Breast epithelium (tissue), 4 donors: ENCODE measurements around the gene MYEOV. TPM values are rescaled to one million over a fixed set of nuclear protein-coding genes. Genes with fewer than 3 reads are reported as not detected.

Source experiments
- DNase-seq, 2 donors: peaks; one replicate each; pipeline ENCODE4 v3.0.0-alpha.2; 2019; ENCODE audit warnings: low spot score in 2 of 2
- H3K27ac ChIP-seq, 2 donors: fragments of 200-600 bp; sonication (generic) in 1 of 2; one replicate each; pipeline ENCODE4 v1.5.1; 2016 to 2019; ENCODE audit warnings: mild to moderate bottlenecking in 1 of 2
- H3K27me3 ChIP-seq, 2 donors: fragments of 200-600 bp; sonication (generic) in 1 of 2; one replicate each; pipeline versions ENCODE4 v1.5.1 to v1.6.0; 2017 to 2019; ENCODE audit warnings: control low read depth in 1 of 2, mild to moderate bottlenecking in 1 of 2
- H3K36me3 ChIP-seq: fragments of 200-600 bp; one replicate; pipeline ENCODE4 v1.5.1; 2019
- H3K4me1 ChIP-seq, 2 donors: fragments of 200-600 bp; sonication (generic); one replicate each; pipeline ENCODE4 v1.5.1; 2016 to 2019; ENCODE audit warnings: control low read depth in 1 of 2
- H3K4me3 ChIP-seq, 3 donors: fragments of 200-600 bp; sonication (generic); 1 replicate in 2 of 3; 2 replicates in 1 of 3; pipeline ENCODE4 v1.5.1; 2016 to 2019; ENCODE audit warnings: mild to moderate bottlenecking in 3 of 3, moderate library complexity in 2 of 3
- H3K9me3 ChIP-seq, 2 donors: fragments of 200-600 bp; sonication (generic) in 1 of 2; one replicate each; pipeline ENCODE4 v1.5.1; 2016 to 2019; ENCODE audit warnings: control low read depth in 1 of 2
- POLR2A ChIP-seq: fragments of 450-650 bp; IDR thresholded peaks from one replicate; pipeline ENCODE4 v1.6.1; 2016; ENCODE audit warnings: antibody characterized with exemption, mild to moderate bottlenecking, moderate library complexity
- POLR2AphosphoS5 ChIP-seq, 3 donors: sonication (generic); formaldehyde crosslinking; IDR thresholded peaks; one replicate each; pipeline ENCODE4 v1.6.1; 2017; ENCODE audit warnings: antibody characterized with exemption in 3 of 3
- intact Hi-C: fragments of 100-400 bp; cut with DNase I; formaldehyde crosslinking; loops from one replicate; pipeline ENCODE4 v1.15.1; 2023; ENCODE audit warnings: low total_unique reads
- total RNA-seq, 3 donors: library from RNA; depleted of rRNA; stranded (reverse); fragments of >200 nt; gene quantifications; one replicate each; pipeline ENCODE4 v1.1.0, GENCODE V29; 2016
- TF ChIP-seq, protein P1 (sequence below), 3 donors: fragments of 450-650 bp; IDR thresholded peaks; one replicate each; pipeline ENCODE4 v1.5.1; 2016 to 2017; ENCODE audit warnings: antibody characterized with exemption in 3 of 3, mild to moderate bottlenecking in 3 of 3, moderate library complexity in 3 of 3

Gene MYEOV
- total RNA-seq, 3 donors from 2014 or later, result 2.8 to 22.0 (median 18.7) TPM

GRCh38 chr11:69308936-69309615 lies 15.1 kb downstream of the MYEOV start:
- intact Hi-C loops, result no loop called here
- H3K27ac ChIP-seq, result no peak overlapping the region
- H3K4me3 ChIP-seq, result no peak overlapping the region
- no peaks in the 10 kb centered on the region for H3K27me3 ChIP-seq
- no peak for TF ChIP-seq POLR2AphosphoS5 (IDR thresholded peaks at IDR 0.05)
- no peak for DNase-seq
- H3K4me1 ChIP-seq, result peaks cover 0 to 3% of the 10 kb centered on the region in 2 donors
- no peaks in the 10 kb centered on the region for H3K36me3 ChIP-seq
- H3K9me3 ChIP-seq, result no peaks in the 10 kb centered on the region

- Histone ChIP-seq H3K36me3 (no peaks in the 10 kb centered on the region), H3K4me3 (no peak overlapping the region), H3K4me1 (peaks cover 0 to 3% of the 10 kb centered on the region in 2 donors), H3K27ac (no peak overlapping the region), H3K27me3 (no peaks in the 10 kb centered on the region), H3K9me3 (no peaks in the 10 kb centered on the region)
- peak in 1 of 2 donors; percentile 25 for DNase-seq
- TF ChIP-seq POLR2A, result no peak
- intact Hi-C loops, result no loop called here
Measured at GRCh38 chr11:69309631-69310280, 15.8 kb downstream of the MYEOV start.

DNA sequence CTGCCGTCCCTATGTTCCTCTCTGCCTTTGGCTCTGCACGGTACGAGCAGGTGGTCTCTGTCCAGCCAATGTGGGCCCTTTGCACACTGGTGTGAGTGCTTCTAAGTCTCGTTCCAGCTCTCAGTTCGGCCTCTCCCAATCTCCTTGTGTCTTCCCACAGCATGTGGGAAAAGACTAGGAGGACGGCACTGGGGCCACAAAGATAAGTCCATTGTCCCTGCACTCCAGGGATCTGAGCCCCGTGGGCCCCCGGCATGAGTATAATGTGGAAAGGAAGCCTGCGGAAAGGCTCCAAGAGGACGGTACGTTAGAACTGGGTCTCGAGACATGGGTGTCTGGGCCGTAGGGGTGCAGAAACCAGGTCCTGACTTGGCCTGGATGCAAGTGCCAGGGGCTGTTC lies 16.4 kb downstream of the MYEOV start:
- Histone ChIP-seq H3K4me3 (no peak overlapping the region), H3K27me3 (no peaks in the 10 kb centered on the region), H3K36me3 (no peaks in the 10 kb centered on the region), H3K9me3 (no peaks in the 10 kb centered on the region), H3K27ac (no peak overlapping the region), H3K4me1 (peaks cover 0 to 3% of the 10 kb centered on the region in 2 donors)
- TF ChIP-seq, protein P1, sequence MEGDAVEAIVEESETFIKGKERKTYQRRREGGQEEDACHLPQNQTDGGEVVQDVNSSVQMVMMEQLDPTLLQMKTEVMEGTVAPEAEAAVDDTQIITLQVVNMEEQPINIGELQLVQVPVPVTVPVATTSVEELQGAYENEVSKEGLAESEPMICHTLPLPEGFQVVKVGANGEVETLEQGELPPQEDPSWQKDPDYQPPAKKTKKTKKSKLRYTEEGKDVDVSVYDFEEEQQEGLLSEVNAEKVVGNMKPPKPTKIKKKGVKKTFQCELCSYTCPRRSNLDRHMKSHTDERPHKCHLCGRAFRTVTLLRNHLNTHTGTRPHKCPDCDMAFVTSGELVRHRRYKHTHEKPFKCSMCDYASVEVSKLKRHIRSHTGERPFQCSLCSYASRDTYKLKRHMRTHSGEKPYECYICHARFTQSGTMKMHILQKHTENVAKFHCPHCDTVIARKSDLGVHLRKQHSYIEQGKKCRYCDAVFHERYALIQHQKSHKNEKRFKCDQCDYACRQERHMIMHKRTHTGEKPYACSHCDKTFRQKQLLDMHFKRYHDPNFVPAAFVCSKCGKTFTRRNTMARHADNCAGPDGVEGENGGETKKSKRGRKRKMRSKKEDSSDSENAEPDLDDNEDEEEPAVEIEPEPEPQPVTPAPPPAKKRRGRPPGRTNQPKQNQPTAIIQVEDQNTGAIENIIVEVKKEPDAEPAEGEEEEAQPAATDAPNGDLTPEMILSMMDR (IDR thresholded peaks at IDR 0.05), result no peak
- TF ChIP-seq POLR2AphosphoS5 (IDR thresholded peaks at IDR 0.05), result no peak
- no peak for TF ChIP-seq POLR2A
- intact Hi-C loops, result no loop called here
- no peak for DNase-seq

GRCh38 chr11:69310934-69311766 lies 17.2 kb downstream of the MYEOV start:
- no peak for DNase-seq
- Histone ChIP-seq H3K9me3 (no peaks in the 10 kb centered on the region), H3K27ac (no peak overlapping the region), H3K4me3 (no peak overlapping the region), H3K4me1 (peaks cover 0 to 3% of the 10 kb centered on the region in 2 donors), H3K36me3 (no peaks in the 10 kb centered on the region), H3K27me3 (no peaks in the 10 kb centered on the region)
- intact Hi-C loops, result no loop called here
- TF ChIP-seq, protein P1 (IDR thresholded peaks at IDR 0.05), result no peak
- TF ChIP-seq POLR2AphosphoS5 (IDR thresholded peaks at IDR 0.05) (no peak), POLR2A (no peak)

- Histone ChIP-seq H3K4me1 (peaks cover 0 to 3% of the 10 kb centered on the region in 2 donors), H3K27ac (no peak overlapping the region), H3K9me3 (no peaks in the 10 kb centered on the region), H3K27me3 (no peaks in the 10 kb centered on the region), H3K36me3 (no peaks in the 10 kb centered on the region), H3K4me3 (no peak overlapping the region)
- intact Hi-C loops, result no loop called here
- TF ChIP-seq, protein P1 (IDR thresholded peaks at IDR 0.05), result no peak
- TF ChIP-seq POLR2A, result no peak
- no peak for TF ChIP-seq POLR2AphosphoS5 (IDR thresholded peaks at IDR 0.05)
- DNase-seq, result peak in 1 of 2 donors; percentile 36
Measured at GRCh38 chr11:69311767-69312385, 17.9 kb downstream of the MYEOV start.
